Erythroblast (primary cell): ENCODE measurements around the gene MOB3B.

Experiments
- GATA1 ChIP-seq: IDR thresholded peaks from 2 replicates; pipeline ENCODE4 v1.6.1; 2011; ENCODE audit warnings: low read depth, mild to moderate bottlenecking, control low read depth, low read length, moderate library complexity
- POLR2A ChIP-seq: IDR thresholded peaks from 2 replicates; pipeline ENCODE4 v1.6.1; 2011; ENCODE audit warnings: mild to moderate bottlenecking, low read length

DNA sequence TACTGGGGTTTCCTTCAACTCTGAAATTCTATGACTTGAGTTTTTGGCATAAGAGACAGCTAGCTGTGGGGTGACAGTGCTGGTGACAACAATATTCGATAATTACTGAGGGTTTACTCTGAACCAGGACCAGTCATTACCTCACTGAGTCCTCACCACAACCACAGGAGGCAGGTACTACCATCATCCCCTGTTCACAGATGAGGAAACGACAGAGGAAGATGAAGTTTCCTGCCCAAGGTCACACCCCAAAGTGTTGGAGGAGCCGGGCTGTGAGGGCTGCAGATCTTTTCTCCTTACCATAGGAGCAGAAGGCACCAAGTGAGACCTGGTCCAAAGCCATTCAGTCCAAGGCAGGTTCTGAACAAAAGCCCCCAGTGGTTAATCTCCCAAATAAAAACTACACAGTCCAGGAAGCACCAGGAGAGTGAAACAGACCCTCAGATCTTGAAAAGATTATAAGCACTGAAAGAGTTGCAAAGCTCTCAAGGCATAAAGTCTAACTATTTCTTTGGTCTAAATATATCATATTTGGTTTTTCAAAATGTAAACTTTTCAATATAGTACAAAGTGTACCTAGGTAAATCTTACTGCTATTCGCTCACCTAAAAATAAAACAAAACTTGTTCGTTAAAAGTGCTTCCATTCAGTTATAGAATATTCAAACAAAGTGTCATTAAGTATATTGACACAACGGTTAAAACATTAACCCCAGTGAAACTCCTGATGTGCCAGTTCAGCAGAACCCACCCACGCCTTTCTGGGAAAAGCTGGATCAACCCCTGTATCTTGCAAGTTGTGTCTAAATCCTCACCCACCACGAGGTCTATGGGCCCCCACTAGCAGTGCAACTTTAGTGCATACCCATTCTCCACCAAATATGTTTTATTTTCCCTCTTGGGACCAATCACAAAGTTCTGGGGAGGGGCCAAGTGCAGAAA is 150.0 kb downstream of the MOB3B start:
- no peak for TF ChIP-seq POLR2A
- TF ChIP-seq GATA1, result no peak
